Raji (cell line): ENCODE data around the gene SFTA2.

Source experiments
- POLR2A ChIP-seq: IDR thresholded peaks from 2 replicates; pipeline ENCODE4 v1.6.1; 2011; ENCODE audit warnings: low read depth, low read length, control low read depth; ENCODE audit not compliant: insufficient read depth

The SFTA2 gene

DNA sequence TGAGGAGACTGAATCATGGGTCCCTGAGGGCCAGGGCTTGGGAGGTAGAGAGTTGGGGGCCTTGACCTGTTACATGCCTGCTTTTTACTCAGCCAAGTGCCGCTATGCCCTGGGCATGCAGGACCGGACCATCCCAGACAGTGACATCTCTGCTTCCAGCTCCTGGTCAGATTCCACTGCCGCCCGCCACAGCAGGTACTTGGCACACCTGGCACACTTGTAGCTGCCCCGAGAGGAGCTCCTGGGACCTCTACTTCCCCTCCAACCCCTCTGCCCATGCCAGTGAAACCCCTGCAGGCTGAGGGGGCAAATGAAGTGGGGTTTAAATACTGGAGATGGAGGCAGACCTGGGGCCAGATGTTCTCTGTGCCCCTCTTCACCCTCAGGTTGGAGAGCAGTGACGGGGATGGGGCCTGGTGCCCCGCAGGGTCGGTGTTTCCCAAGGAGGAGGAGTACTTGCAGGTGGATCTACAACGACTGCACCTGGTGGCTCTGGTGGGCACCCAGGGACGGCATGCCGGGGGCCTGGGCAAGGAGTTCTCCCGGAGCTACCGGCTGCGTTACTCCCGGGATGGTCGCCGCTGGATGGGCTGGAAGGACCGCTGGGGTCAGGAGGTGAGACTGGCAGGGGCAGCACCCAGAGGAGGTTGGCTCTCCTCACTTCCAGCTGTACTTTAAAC, 43.0 kb downstream of the SFTA2 start:
- TF ChIP-seq POLR2A = no peak

DNA sequence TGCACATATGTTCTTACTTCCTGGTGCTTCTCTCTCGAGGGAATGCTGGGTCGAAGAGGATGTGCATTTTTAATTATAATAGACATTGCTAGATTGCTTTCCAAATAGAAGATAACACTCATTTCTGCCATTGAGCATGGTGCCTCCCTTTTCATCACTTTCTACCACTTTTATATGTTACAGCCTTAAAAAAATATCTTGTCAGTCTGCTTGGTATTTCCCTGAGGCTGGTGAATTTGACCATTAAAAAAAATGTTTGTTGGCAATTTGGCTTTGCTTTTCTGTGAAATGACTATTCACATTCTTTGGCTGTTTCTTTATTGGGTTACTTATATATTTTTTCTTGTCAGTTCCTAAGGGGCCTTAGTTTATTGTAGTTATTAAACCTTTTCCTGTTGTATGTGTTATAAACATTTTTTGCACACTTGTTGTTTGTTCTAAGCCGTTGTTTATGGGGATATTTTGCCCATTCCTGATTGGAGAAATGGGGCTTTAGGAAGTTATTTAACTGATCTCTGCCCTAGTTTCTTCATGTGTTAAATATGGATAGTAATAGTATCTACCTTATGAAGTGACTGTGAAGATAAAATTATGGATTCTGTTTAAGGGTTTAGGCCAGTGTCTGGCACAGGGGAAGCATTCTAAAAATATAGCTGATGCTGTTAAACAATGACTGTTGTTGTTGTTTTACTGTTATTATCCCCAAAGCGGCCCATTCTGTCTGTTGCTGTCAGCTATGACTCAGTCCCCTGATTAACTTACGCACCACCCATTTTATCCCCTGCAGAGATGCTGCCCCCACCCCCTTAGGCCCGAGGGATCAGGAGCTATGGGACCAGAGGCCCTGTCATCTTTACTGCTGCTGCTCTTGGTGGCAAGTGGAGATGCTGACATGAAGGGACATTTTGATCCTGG, 43.8 kb downstream of the SFTA2 start:
- TF ChIP-seq POLR2A = no peak

DNA sequence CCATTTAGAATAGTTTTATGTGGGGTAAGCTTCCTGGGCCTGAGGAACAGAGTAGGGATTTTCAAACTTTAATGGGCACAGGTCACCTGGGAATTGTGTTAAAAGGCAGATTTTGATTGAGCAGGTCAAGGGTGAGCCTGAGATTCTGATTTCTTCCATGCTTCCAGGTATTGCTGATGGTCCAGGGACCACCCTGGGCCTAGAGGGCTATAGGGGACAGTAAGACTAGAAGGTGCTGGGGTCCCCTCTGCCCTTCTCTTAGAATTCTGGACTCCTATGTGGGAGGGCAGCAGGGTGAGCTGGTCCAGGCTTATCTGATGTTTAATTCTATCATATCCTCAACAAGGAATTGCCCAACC, 45.1 kb downstream of the SFTA2 start:
- no peak for TF ChIP-seq POLR2A

DNA sequence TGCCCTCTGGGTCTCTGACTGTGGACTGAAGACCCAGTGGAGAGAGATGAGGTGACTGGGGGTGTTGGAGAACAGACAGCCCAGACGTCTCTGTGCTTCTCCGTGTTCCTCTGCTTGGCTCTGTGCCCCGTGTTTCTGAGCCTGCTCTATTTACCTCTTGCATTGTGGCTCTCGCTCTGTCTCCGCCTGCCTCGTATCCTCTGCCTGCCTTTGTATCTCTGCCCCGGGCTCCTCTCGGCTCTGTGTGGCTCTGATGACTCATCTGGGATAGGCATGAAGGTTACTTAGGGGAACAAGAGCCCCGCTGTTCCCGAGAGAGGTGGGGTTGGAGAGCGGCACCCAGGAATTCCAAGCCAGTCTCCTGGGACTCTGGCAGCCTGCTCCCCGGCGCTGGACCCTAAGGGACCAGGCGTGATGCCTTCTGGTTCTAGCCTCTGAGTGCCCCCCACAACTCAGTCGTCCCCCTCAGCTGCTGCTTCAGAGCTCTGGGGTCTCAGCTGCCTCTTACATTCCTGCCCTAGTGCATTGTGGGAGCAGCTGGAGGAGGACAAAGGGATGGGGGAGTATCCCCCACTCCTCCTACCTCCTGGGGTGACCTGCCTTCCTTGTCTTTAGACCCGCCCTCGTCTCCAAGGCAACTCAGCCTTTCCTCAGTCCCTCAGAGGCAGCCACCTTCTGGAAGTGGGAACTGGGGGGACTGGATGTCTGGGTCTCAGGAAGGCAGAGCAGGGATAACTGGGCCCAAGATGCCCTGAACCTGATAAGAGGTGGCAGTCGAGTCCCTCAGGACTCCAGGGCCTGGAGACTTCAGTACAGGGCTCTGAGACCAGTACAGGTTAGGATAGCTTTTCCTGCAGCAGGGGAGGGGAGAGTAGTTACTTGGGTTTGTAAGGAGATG, 45.7 kb downstream of the SFTA2 start:
- no peak for TF ChIP-seq POLR2A

DNA sequence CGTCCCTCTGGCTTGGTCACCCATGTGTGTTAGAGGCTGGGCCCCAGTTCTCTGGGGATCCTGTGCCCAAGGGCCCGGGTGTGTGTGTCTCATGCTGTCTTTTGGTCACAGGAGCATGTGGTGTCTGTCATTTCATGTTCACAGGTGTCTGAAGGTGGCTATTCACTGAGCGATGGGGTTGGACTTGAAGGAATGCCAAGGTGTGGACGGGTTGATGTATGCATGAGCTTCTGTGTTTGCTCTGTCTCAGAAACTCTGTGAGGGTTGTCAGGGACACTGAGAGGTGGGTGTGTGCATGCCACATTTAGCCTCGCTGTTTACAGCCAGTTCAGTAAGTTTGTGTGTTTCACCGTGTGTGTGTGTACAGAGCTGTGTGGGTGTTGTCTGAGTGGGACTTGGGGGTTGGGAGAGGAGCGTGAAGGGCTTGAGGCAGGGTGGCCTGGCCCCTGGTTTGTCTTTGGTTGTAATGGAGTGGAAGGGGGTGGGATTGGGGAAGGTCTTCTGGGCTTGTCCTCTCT, 46.4 kb downstream of the SFTA2 start:
- TF ChIP-seq POLR2A = no peak

DNA sequence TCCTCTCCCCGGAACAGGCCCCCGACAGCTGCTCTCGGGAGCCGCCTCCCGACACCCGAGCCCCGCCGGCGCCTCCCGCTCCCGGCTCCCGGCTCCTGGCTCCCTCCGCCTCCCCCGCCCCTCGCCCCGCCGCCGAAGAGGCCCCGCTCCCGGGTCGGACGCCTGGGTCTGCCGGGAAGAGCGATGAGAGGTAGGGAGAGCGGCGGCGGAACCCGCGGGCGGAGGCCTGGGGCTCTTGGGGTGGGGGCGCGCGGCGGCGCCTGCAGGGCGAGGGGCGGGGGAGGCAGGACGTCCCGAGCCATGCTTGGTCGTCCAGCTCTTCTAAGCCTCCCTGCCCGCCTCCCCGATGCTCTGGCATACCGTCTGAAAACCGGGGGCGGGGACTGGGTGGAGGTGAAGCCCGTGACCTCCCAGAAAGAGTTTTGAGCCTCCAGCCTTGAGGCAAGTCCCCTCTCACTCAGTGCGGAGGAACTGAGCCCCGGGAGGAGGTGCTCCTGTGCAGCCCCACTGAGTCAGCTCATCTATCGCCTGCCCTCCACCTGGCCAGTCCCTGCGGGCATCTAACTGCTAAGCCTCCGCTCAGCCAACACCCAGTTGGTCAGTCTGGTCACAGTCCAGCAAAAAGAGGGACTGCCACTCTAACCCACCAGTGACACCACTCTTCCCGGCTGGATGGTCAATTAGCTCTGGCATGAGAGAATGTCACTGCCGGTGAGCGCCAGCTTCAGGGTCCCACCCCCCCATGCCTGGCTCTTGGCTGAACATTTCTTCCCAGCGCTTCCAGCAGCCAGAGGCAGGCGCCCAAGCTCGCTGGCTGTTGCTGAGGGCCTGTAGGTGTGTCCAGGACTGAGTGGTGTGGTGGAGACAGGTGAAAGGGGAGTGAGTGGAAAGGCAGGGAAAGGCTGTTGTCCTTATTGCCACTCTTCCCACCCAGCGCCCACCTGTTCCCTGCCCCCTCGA, 47.2 kb downstream of the SFTA2 start:
- TF ChIP-seq POLR2A = peak; percentile 52

DNA sequence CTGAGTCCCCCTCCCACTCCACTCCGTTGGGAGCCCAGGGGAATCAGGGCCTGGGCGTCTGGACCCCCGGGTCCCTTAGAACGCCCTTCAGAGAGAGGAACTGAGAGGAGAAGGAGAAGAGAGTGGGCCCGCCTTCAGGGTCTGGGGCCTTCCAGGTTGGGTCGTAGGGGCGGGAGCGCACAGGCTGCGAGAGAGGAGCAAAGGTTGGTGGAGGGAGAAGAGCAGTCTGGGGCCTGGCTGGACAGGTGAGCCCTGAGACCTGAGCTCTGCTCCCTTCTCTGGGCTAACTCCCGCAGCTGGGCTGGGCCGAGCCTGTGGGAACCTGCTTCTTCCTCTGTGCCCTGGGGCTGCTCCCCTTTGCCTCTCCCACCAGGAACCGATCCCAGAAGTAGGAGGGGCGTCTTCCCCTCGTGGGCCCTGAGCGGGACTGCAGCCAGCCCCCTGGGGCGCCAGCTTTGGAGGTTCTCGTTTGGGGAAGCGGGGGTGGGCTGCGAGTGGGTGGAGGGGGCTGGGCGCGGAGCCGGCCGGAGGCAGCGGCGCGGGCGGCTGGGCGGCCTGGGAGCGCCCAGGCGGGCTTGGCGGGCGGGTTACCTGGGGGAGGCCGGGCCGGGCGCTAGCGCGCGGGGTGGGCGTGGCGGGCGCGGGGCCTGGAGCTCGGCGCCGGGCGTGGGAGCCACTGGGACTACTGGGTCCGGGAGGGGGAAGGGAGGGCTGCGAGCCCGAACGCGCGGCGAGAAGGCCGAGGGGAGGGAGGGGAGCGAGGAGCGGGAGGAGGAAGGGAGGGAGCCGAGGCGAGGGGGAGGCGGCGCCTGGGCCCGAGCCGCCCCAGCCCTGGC, 48.1 kb downstream of the SFTA2 start, which contains the start of gene DDR1:
Gene DDR1 (plus strand): TSS at position 835 of the 836 bp plus-strand sequence. CDS start 4,211 bp downstream, outside the sequence.
- no peak for TF ChIP-seq POLR2A

DNA sequence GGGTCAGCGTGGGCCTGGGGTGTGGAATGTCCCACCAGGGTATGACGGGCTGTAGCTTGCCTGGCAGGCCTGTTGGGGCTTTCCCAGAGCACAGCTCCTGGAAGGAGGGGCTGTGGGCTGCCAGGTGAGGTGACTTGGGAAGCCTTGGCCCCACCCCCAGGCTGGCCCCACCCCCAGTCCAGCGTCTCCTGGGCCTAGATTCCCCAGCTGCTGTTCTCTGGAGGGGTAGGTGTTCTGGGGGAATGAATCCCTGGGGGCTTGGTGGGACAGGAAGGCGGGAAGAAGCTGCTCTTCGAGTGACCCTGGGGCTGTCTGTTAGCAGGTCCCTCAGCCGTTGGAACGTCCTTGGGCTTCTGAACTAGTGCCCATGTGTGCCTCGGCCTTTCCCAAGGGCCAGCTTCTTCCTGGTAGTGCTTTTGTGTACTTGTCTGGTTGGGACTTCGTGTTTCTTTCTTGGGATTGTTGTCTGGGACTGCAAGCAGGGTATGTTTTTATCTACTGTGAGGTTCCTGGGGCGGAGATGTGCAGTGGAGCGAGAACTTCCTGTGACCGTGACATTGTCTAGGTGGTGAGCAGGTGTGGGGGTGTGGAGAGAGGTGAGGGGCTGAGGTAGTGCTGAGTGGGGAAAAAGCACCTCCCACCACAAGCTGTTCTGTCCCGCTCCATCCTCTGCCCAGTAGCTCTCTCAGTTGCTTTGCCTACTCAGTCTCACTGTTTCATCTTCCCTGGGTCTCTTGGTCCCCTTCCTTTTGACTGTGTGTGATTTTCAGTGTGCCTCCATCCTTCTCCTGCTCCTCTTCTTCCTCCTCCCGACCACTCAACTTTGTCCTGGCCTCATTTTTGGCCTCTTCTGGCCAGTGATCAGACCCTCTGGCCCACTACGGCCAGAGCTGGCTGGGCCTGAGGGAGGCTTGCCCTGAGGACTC, 48.9 kb downstream of the SFTA2 start:
- peak; percentile 85 for TF ChIP-seq POLR2A

DNA sequence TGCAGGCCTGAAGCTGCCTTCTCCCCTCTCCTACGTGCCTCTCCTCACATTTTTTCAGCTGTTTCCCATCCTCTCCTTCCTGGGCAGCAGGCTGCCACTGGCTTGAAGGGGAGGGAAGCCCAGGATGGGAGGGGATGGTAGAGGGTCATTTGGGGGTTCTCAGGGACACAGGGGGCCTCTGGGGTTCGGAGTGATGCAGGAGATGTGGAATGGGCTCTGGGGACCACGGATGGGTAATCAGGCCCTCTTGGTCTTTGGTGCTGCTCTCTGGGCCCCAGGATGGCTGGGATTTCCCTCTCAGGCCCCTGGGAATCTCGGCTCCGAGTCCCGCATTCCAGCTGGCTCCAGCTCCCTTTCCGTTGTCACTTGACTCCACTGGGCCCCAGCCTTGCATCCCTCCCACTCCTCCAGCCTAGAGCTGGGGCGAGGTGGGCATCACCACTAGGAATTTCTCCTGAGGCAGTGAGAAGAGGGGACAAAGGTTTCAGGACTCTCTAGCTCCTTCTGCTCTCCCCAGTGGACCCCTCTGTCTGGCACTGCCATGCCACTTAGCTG, 49.7 kb downstream of the SFTA2 start:
- TF ChIP-seq POLR2A = no peak

DNA sequence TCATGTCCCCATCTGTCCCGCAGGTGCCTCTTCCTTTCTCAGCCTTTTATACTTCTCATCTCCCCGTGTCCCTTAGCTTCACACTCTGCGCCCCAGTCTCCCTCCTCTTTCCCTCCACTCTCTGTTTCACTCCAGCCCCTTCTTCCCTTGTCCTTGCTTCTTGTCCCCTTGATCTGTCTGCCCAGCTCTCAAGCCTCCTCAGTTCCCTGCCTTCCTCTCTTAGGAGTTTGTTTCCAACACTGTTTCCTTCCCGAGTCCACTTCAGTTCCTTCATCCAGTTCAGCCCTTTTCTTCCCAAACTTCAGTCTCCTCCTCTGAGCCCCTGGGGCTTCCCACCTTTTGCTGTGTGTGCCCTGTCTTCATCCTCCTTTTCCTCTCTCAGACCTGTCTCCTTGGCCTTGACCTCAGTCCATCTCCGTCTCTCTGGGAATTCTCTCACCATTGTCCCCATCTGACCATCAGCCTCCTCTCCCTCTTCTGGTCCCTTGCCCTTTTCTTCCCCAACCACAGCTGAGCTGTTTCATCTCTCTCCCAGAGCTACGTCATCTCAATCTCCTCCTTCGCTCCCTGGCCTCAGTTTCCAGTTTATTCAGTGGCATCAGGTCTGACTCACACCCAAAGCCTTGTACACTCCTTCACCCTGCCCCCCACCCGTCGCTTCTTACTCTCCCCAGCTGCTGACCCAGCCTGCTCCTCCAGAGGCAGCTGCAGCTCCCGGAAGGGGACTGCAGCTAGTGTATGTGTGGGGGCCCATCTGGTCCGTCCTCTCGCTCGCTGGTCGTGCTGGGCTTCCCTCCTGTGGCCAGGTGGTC, 50.4 kb downstream of the SFTA2 start:
- TF ChIP-seq POLR2A = no peak
